BJ (cell line): ENCODE measurements around the gene LRPAP1. TPM values are rescaled to one million over a fixed set of nuclear protein-coding genes. Genes with fewer than 3 reads are reported as not detected.

Experiments
- CTCF ChIA-PET: fragments of 350-600 bp; formaldehyde crosslinking; extraction: SDS; loops from one replicate; lab custom pipeline; 2021; ENCODE audit warnings: antibody characterized with exemption, inconsistent platforms; lab: Yijun Ruan, JAX
- POLR2A ChIA-PET: fragments of 300-600 bp; sonication (Branson Sonifier 250); formaldehyde crosslinking; extraction: SDS; loops from one replicate; lab custom pipeline; 2021; ENCODE audit warnings: antibody characterized with exemption; lab: Charles Lee
- DNase-seq: peaks from one replicate; pipeline ENCODE4 v3.0.0-alpha.2; 2011; ENCODE audit warnings: low read depth
- H3K27me3 ChIP-seq: 2 replicates; pipeline ENCODE4 v1.6.0; 2011; ENCODE audit warnings: low read length; ENCODE audit not compliant: control insufficient read depth, insufficient read depth
- H3K36me3 ChIP-seq: 2 replicates; pipeline ENCODE4 v1.5.1; 2011; ENCODE audit warnings: low read length; ENCODE audit not compliant: control insufficient read depth, insufficient read depth
- H3K4me3 ChIP-seq: 2 replicates; pipeline ENCODE4 v1.5.1; 2011; ENCODE audit warnings: low read depth, mild to moderate bottlenecking, control low read depth, low read length
- CTCF ChIP-seq: IDR thresholded peaks from 2 replicates; pipeline ENCODE4 v1.5.1; 2011; ENCODE audit warnings: low read depth, mild to moderate bottlenecking, control low read depth, inconsistent platforms, low read length, moderate library complexity; ENCODE audit not compliant: insufficient read depth
- polyA plus RNA-seq: library from polyadenylated mRNA; depleted of rRNA; stranded (reverse); fragments of >200 nt; gene quantifications from 2 replicates; pipeline ENCODE4 v1.2.3, GENCODE V29; 2011

LRPAP1 gene
- polyA plus RNA-seq, 1 experiment: 275 TPM

GRCh38 chr4:3463556-3464348 is 68.5 kb downstream of the LRPAP1 start:
- Histone ChIP-seq H3K4me3 (no peak overlapping the region; the same call in 1 of the 2 replicates), H3K36me3 (no peaks in the 10 kb centered on the region), H3K27me3 (peaks cover 28% of the 10 kb centered on the region)
- no peak for DNase-seq
- no peak for TF ChIP-seq CTCF
- ChIA-PET CTCF (interaction anchor here (0.6 to 1.9 kb wide), 5 partner anchors 17 to 117 kb away, joined by 3 to 11 read pairs (median 3); no protein-coding TSS in a partner anchor), POLR2A (no interaction called here)

- H3K4me3 ChIP-seq: peak within 1 kb of the TSS; percentile 19
- H3K36me3 ChIP-seq: no peaks in the 10 kb centered on the region
- ChIA-PET POLR2A (no interaction called here), CTCF (interaction anchor here (0.6 to 1.9 kb wide), 3 partner anchors 18 to 117 kb away, joined by 3 to 11 read pairs (median 3); no protein-coding TSS in a partner anchor)
- H3K27me3 ChIP-seq: peaks cover 36% of the 10 kb centered on the region
- TF ChIP-seq CTCF: no peak
- DNase-seq: no peak
Measured at GRCh38 chr4:3462790-3463415, 69.3 kb downstream of the LRPAP1 start, which contains the start of gene DOK7. Gene DOK7 (plus strand): TSS chr4:3463306. CDS start chr4:3463376, 70 bp downstream.

GRCh38 chr4:3462321-3462789 is 69.9 kb downstream of the LRPAP1 start:
- ChIA-PET POLR2A (no interaction called here), CTCF (interaction anchor here (1.9 kb wide), 1 partner anchor 18 kb away, joined by 11 read pairs; no protein-coding TSS in a partner anchor)
- Histone ChIP-seq H3K36me3 (no peaks in the 10 kb centered on the region), H3K27me3 (peaks cover 36% of the 10 kb centered on the region), H3K4me3 (no peak overlapping the region)
- TF ChIP-seq CTCF: no peak
- no peak for DNase-seq

- no peaks in the 10 kb centered on the region for H3K36me3 ChIP-seq
- DNase-seq: no peak
- no peak overlapping the region for H3K4me3 ChIP-seq
- ChIA-PET POLR2A (no interaction called here), CTCF (interaction anchor here (1.9 kb wide), 1 partner anchor 19 kb away, joined by 11 read pairs; no protein-coding TSS in a partner anchor)
- peaks cover 36% of the 10 kb centered on the region for H3K27me3 ChIP-seq
- no peak for TF ChIP-seq CTCF
Measured at GRCh38 chr4:3461515-3462291, 70.5 kb downstream of the LRPAP1 start.
